RWPE1 (cell line): ENCODE results near the gene CD93.
A peak's percentile ranks its signal among the peaks of the same experiment; 100 is the strongest.

Experiments used
- CTCF ChIA-PET: fragments of 350-600 bp; sonication (Branson Sonifier 250); formaldehyde crosslinking; extraction: SDS; loops from one replicate; lab custom pipeline; 2021; lab: Yijun Ruan, JAX
- POLR2A ChIA-PET: fragments of 400-600 bp; formaldehyde crosslinking; extraction: SDS; loops from one replicate; lab custom pipeline; 2020; ENCODE audit warnings: antibody characterized with exemption; ENCODE audit not compliant: low non-redundant PET; lab: Yijun Ruan, JAX
- DNase-seq: peaks from one replicate; pipeline ENCODE4 v3.0.0; 2012; ENCODE audit warnings: low spot score
- H3K27ac ChIP-seq: fragments of 450-650 bp; 2 replicates; pipeline ENCODE4 v1.5.1; 2017
- TF ChIP-seq, protein P1 (sequence below): fragments of 450-650 bp; conservative IDR thresholded peaks from 2 replicates; pipeline ENCODE4 v1.5.1; 2017; ENCODE audit warnings: low read depth, mild to moderate bottlenecking

Gene CD93

DNA sequence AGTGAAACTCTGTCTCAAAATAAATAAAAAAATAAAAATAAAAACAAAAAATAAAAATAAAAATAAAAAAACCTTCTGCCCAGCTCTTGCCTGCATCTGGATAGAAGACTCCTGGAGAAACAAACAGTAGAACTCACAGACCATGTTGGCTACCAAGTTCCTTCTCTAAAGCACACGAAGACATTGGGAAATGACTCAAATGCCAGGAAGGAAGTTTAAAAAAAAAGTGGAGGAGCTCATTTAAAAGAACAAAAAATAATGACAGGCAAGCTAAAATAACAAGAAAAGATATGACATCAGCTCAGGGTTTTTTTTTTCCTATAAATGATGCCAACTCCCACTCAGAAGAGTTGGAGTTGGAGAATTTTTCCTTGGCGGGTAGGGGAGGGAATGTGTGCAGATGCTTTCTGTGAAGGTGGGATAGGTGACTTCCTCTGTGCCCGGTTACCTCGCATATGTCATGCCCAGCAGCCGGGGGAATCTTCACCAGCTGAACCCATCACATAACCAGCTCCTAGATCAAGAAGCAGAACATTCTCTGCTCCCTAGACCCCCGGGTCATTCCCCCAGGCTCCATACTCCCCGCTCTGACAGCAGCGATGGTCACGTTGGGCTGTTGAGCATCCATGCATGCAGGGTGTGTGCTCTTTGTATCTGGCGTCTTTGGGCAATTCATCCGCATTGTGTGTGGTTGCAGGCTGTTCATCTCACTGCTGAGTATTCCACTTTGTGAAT lies 17.3 kb upstream of the CD93 start:
- TF ChIP-seq, protein P1, sequence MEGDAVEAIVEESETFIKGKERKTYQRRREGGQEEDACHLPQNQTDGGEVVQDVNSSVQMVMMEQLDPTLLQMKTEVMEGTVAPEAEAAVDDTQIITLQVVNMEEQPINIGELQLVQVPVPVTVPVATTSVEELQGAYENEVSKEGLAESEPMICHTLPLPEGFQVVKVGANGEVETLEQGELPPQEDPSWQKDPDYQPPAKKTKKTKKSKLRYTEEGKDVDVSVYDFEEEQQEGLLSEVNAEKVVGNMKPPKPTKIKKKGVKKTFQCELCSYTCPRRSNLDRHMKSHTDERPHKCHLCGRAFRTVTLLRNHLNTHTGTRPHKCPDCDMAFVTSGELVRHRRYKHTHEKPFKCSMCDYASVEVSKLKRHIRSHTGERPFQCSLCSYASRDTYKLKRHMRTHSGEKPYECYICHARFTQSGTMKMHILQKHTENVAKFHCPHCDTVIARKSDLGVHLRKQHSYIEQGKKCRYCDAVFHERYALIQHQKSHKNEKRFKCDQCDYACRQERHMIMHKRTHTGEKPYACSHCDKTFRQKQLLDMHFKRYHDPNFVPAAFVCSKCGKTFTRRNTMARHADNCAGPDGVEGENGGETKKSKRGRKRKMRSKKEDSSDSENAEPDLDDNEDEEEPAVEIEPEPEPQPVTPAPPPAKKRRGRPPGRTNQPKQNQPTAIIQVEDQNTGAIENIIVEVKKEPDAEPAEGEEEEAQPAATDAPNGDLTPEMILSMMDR, result no peak
- no peak overlapping the region for H3K27ac ChIP-seq
- POLR2A ChIA-PET, result interaction anchor here (0.6 kb wide), 1 partner anchor 246 kb away, joined by 3 read pairs; no protein-coding TSS in a partner anchor
- CTCF ChIA-PET, result interaction anchor here (0.6 to 0.7 kb wide), 2 partner anchors 8 to 13 kb away, joined by 3 read pairs; no protein-coding TSS in a partner anchor
- no peak for DNase-seq

DNA sequence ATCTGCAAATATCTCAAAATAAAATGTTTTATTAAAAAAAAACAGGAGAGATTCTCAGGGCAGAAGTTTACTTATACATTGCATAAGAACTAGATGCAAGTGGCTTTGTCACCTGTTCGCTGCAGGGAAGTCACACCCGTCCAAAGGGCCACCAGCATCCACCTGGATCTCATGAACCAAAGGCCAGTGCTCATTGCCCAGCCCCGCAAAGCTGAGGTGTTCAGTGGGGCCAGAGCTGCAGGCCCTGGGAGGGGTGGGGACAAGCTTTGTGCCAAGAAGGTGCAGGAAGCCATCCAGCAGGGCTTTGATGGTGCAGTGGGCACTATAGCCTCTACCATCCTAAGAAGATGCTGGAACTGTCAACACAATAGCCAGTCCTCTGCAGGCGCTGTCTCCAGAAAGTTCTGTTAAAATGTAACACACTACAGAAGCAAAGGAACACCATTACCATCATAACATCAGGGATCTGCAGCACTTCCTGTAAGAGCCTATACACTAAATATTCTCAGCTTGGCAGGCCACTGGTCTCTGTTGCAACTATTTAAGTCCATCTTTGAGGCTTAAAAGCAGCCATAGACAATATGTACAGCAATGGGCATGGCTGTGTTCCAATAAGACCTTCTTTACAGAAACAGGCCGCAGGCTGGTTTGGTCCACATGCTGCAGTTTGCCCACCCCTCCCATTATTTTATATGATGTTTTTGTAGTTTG lies 15.7 kb upstream of the CD93 start:
- H3K27ac ChIP-seq, result no peak overlapping the region
- no peak for DNase-seq
- TF ChIP-seq, protein P1, result no peak
- CTCF ChIA-PET, result no interaction called here
- POLR2A ChIA-PET, result no interaction called here

DNA sequence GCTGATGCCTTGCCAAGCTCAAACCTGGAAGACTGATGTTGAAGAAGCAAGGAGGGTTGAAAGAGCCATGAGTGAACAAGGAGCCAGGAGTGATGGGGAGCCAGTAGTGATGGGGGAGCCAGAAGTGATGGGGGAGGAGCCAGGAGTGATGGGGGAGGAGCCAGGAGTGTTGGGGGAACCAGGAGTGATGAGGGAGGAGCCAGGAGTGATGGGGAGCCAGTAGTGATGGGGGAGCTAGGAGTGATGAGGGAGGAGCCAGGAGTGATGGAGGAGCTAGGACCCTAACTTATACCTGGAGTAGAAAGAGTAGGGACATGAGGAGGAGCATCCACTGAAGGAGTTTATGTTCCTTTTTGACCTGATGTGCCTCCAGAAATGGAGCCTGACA lies 14.6 kb upstream of the CD93 start:
- TF ChIP-seq, protein P1, result no peak
- DNase-seq, result no peak
- POLR2A ChIA-PET, result interaction anchor here (0.7 kb wide), 2 partner anchors 42 to 51 kb away, joined by 5 to 6 read pairs; no protein-coding TSS in a partner anchor
- H3K27ac ChIP-seq, result peak overlapping the region; percentile 82
- CTCF ChIA-PET, result interaction anchor here (0.6 to 1.9 kb wide), 7 partner anchors 10 to 693 kb away, joined by 3 to 7 read pairs (median 4); no protein-coding TSS in a partner anchor

DNA sequence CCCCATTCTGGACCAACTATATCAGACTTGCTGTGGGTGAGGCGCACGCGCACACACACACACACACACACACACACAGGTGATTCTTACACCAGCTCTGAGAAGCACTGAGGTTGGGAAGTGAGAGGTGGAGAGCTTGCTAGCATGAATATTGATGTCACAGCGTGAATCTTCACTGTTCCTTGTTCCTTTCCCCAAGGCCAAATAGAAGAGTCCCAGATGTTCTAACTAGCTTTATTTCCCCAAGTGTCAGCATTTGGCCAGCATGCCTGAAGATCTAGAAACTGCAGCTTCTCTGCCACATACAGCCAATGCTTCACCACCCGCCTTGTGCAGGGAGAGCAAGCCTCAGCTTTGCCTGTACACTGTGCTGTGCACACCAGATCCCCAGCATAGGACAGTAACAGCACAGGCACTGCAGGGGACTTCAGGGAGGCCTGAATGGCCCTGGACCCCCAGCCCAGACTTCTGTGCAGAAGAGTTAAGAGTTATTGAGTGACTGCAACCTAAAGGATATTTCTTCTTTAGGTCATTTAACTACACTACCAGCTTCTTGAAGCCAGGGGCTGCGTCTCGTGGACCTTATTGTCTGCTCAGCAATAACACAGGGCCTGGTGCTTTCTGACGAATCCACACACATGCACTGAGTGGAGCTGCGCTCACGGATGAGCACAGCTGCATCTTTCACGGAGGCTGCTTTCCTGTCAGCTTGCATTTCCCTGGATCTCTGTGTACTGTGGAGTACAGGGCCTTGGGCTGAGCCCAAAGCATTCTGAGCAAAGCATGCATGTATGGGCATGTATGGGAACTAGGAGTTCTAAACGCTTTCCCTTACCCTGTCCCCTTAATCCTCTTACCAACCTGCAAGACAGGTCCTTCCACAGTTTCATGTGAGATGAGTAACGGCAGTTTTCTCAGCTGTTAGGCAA lies 13.9 kb upstream of the CD93 start:
- CTCF ChIA-PET, result interaction anchor here (0.6 to 1.9 kb wide), 7 partner anchors 11 to 693 kb away, joined by 3 to 7 read pairs (median 4); no protein-coding TSS in a partner anchor
- TF ChIP-seq, protein P1, result no peak
- H3K27ac ChIP-seq, result peak overlapping the region; percentile 82
- peak; percentile 96 for DNase-seq
- POLR2A ChIA-PET, result interaction anchor here (0.7 to 0.9 kb wide), 3 partner anchors 37 to 50 kb away, joined by 3 to 6 read pairs (median 5); no protein-coding TSS in a partner anchor

DNA sequence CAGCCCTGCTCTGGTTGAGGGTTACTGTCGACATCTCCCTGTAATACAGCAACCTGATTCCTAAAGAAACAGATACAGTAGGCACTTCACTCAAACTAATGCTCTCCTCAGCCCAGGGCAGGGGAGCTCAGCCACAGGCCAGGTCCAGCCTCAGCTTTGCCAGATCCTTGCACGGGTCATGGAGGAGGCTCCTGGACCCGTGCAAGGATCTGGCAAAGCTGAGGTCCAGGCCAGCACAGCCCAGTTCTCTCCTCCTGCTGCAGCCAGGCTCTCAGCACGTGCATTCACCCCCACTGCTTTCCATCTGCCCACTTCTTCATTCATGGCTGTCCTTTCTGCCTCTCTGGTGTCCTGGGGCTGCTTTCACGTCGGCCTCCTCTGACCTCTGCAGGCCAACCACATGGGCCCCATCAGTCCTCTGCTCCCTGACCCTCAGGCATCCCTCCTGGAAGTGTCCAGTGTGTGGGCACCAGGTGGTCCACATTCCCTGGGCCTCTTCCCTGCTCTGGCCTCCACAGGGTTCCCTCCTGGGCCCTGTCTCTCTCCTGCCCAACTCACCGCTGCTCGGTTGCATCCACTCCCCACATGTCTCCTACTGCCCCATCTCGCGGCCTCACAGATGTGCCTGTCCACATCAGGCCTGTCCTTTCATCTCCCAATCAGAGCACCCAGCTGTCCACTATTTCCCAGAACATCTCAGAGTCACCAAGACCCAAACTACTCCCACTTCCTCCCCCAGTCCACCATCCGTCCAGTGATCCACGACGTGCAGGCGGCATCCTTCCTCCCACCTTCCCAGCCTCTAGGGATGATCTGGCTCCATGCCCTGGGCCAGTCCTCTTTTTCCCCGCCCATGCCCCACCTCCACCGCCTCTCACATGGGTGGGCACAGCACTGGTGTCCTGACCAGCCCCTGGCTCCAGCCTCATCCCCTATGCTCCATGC lies 11.8 kb upstream of the CD93 start:
- POLR2A ChIA-PET, result no interaction called here
- no peak overlapping the region for H3K27ac ChIP-seq
- CTCF ChIA-PET, result interaction anchor here (1.3 kb wide), 1 partner anchor 137 kb away, joined by 6 read pairs; no protein-coding TSS in a partner anchor
- TF ChIP-seq, protein P1, result no peak
- DNase-seq, result no peak
